IPS-20b (cell line): ENCODE results near the gene CUEDC1.

Experiments
- H3K27ac ChIP-seq: one replicate; pipeline ENCODE4 v1.5.1; 2013; ENCODE audit warnings: low read length
- H3K27me3 ChIP-seq: 2 replicates; pipeline ENCODE4 v1.6.1; 2013; ENCODE audit warnings: mild to moderate bottlenecking, low read length, inconsistent platforms; ENCODE audit not compliant: insufficient read depth
- H3K36me3 ChIP-seq: 2 replicates; pipeline ENCODE4 v1.6.1; 2013; ENCODE audit warnings: low read depth, mild to moderate bottlenecking, inconsistent platforms, low read length, moderate library complexity; ENCODE audit not compliant: insufficient read depth
- H3K4me1 ChIP-seq: 2 replicates; pipeline ENCODE4 v1.6.1; 2013; ENCODE audit warnings: mild to moderate bottlenecking, control low read depth, inconsistent platforms, low read length, moderate library complexity; ENCODE audit not compliant: insufficient read depth
- H3K4me3 ChIP-seq: 2 replicates; pipeline ENCODE4 v1.5.1; 2013; ENCODE audit warnings: mild to moderate bottlenecking, low read length, inconsistent platforms
- H3K9ac ChIP-seq: 2 replicates; pipeline ENCODE4 v1.6.1; 2013; ENCODE audit warnings: low read depth, mild to moderate bottlenecking, inconsistent platforms, low read length, moderate library complexity
- H3K9me3 ChIP-seq: 2 replicates; pipeline ENCODE4 v1.6.1; 2013; ENCODE audit warnings: mild to moderate bottlenecking, low read depth, low read length, inconsistent platforms; ENCODE audit not compliant: insufficient read depth

Gene CUEDC1

GRCh38 chr17:57811638-57812280, 143.5 kb downstream of the CUEDC1 start:
- no peaks in the 10 kb centered on the region; the same call in 1 of the 2 replicates for H3K4me1 ChIP-seq
- no peaks in the 10 kb centered on the region for H3K36me3 ChIP-seq
- H3K9me3 ChIP-seq: no peaks in the 10 kb centered on the region
- H3K4me3 ChIP-seq: no peak overlapping the region
- no peaks in the 10 kb centered on the region for H3K27me3 ChIP-seq
- H3K9ac ChIP-seq: no peak overlapping the region
- no peak overlapping the region for H3K27ac ChIP-seq
